NT2/D1 (cell line): ENCODE data around the gene GLRA1.

Source experiments
- SUZ12 ChIP-seq: IDR thresholded peaks from 2 replicates; pipeline ENCODE4 v1.6.1; 2011; ENCODE audit not compliant: insufficient read length, insufficient read depth; ENCODE audit errors: extremely low read depth
- YY1 ChIP-seq: IDR thresholded peaks from 2 replicates; pipeline ENCODE4 v1.6.1; 2011; ENCODE audit not compliant: insufficient read length, insufficient read depth
- ZNF274 ChIP-seq: IDR thresholded peaks from 2 replicates; pipeline ENCODE4 v1.6.1; 2011; ENCODE audit warnings: mild to moderate bottlenecking, low read depth, low read length

DNA sequence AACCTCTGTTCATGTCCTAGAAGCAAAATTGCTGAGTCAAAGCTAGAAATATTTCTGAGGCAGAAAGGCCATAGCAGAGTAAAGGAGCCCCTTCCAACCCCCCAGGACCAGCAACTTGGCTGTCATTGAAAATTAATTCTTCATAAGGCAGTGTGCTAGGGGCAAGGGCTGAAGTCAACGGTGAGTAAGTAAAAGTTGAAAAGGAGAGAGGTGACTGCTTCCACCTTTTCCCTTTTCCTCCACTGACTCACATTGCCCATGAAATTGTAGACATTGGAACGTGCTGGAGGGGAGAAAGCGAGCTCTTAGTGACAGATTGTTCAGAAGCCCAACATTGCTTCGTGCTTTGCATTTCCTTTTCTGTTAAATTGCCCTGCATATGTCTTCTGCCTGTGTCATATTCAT, 19.1 kb downstream of the GLRA1 start:
- TF ChIP-seq ZNF274: no peak
- TF ChIP-seq SUZ12: no peak
- TF ChIP-seq YY1: no peak
